LNCAP (cell line): ENCODE data around the gene IFIT5.

Experiments
- TF ChIP-seq, protein P1 (sequence below): fragments of 450-650 bp; IDR thresholded peaks from 2 replicates; pipeline ENCODE4 v1.5.1; 2017; ENCODE audit warnings: mild to moderate bottlenecking

The IFIT5 gene

DNA sequence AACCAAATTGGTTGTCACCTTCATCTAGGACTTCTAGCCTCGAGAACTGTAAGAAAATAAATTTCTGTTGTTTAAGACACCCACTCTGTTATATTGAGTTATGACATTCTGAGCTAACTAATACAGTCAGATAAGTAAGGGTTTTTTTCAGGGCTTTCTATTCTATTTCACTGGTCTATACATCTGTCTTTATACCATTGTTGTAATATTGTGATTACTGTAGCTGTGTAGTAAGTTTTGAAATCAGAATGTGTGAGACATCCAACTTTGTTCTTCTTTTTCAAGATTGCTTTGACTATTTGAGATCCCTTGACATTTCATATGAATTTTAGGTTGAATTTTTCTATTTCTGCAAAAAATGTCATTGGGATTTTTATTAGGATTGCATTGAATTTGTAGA, 14.4 kb upstream of the IFIT5 start:
- TF ChIP-seq, protein P1, sequence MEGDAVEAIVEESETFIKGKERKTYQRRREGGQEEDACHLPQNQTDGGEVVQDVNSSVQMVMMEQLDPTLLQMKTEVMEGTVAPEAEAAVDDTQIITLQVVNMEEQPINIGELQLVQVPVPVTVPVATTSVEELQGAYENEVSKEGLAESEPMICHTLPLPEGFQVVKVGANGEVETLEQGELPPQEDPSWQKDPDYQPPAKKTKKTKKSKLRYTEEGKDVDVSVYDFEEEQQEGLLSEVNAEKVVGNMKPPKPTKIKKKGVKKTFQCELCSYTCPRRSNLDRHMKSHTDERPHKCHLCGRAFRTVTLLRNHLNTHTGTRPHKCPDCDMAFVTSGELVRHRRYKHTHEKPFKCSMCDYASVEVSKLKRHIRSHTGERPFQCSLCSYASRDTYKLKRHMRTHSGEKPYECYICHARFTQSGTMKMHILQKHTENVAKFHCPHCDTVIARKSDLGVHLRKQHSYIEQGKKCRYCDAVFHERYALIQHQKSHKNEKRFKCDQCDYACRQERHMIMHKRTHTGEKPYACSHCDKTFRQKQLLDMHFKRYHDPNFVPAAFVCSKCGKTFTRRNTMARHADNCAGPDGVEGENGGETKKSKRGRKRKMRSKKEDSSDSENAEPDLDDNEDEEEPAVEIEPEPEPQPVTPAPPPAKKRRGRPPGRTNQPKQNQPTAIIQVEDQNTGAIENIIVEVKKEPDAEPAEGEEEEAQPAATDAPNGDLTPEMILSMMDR: no peak

GRCh38 chr10:89403043-89403442, 11.3 kb upstream of the IFIT5 start:
- TF ChIP-seq, protein P1: no peak

DNA sequence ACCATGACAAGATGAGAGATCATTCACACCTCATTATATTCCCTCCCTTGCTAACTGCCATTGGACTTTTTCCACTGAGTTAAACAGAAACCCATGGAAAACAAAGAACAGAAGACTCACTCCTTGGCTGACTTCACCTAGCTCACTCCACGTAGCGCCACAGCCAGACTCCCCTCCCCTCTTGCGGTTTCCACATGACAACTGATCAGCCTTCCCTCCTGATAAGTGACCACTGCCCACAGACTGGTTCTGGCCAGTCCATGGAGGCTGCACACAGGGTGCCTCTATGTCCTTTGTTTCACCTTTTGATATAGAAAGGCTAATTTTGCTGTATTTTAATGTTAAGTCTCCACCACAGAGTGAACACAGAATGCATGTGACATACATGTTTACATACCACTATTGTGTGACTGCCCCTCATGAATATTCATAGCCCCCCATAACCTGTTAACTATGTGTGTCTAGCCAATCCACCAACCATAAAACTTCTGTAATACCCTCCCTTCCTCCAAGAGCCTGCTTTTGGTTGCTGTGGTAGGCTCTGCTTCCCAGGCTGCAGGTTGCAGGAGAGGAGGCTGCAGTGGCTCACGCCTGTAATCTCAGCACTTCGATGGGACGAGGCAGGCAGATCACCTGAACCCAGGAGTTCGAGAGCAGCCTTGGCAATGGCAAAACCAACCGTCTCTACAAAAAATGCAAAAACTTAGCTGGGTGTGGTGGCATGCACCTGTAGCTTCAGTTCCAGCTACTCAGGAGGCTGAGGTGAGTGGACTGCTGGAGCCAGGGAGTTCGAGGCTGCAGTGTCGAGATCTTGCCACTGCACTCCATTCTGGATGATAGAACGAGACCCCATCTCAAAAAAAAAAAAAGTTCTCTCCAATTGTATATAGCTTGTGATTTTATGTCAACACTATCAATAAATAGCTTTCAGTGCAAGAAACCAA, 10.0 kb upstream of the IFIT5 start:
- TF ChIP-seq, protein P1: no peak

DNA sequence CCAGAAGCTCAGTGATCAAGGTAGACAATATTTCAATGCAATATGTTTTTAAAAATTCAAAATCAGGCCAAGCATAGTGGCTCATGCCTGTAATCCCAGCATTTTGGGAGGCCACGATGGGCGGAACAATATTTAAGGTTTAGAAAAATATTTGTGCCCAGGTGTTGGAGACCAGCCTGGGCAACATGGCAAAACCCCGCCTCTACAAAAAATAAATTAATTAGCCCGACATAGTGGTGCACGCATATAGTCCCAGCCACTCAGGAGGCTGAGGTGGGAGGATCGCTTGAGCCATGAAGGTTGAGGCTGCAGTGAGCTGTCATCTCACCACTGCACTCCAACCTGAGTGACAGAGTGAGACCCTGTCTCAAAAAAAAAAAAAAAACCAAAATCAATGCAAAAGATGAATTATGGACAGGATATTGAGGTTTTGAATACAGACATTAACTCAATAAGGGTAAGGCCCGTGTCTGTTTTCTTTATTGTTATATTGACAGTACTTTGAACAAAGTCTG, 913 bp upstream of the IFIT5 start:
- TF ChIP-seq, protein P1: no peak

DNA sequence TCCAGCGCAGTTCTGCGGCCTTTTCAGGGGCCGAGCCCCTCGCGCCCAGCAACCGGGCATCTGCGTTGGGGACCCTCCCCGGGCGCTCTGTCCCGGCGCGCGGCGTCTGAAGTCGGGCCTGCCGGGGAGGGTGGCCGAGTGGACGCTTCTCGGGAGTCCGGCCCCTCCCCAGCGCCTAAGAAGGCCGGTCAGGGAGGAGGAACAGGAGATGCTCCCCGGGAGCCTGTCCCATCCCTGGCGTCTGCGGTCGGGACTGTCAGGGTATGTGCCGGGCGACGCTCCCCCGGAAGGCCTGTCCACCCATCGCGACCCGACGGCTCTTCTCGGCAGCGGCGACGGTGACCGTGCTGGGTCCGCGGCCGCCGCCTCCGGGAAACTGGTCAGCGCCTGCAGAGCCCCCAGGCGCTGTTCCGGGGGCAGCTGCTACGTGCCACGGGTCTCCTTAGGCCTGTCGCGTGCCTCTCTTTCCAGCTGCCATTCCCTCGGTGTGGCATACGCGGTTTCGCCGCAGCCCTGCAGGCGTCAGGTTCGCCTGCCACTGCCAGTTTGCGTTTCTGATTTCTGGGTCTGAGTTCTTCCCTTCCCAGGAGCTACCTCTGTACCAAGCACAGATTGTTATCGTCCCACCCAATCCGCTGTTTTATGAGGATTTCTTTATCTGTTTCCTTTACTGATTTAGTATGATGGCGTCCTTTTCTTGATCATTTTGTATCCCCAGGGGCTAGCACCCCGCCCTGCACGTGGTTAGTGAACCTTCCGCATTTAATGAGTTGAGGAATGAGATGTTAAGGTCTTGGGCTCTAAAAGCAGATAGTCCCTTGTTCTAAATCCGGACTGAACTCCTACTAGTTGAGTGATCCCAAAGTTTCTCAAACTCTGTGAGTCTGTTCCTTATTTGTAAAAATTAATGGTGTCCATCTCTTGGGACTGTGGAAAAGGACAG, 782 bp downstream of the IFIT5 start:
- TF ChIP-seq, protein P1: no peak

DNA sequence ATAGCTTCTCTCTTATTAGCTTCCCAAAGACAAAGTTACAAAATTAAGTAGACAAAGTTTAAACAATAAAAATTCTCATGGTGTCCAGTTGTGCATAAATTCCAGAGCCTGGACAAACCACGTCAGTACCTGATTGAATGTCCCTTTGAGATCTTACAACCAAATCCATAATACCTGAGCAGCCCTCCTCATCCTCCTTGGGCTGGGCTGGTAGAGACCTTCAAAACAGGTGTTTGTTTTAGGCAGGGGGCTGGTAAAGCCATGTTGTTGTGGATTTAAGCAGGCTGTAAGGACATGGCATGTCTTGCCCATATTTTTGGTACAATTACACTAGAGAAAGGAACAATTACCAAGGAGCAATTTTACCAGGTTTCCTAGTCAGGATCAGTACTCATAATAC, 2.1 kb downstream of the IFIT5 start:
- TF ChIP-seq, protein P1: no peak

GRCh38 chr10:89419548-89419947, 5.2 kb downstream of the IFIT5 start:
- TF ChIP-seq, protein P1: no peak
